NCI-H510A (cell line): ENCODE measurements around the gene CYP4F2.
"Not testable (repeated sequence)": the region's sequence is repeated elsewhere in the genome, so short reads cannot be mapped to it uniquely, and the experiment has no call there.

Source experiments
- DNase-seq: peaks from one replicate; lab custom pipeline; 2025; lab: John Stamatoyannopoulos, UW

Gene CYP4F2

DNA sequence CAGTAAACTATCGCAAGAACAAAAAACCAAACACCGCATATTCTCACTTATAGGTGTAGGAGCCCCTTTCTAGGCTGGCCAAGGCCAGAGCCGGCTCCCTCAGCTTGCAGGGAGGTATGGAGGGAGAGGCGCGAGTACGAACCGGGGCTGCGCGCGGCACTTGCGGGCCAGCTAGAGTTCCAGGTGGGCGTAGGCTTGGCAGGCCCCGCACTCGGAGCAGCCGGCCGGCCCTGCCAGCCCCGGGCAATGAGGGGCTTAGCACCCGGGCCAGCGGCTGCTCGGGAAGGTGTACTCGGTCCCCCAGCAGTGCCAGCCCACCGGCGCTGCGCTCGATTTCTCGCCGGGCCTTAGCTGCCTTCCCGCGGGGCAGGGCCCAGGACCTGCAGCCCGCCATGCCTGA is 1.7 kb upstream of the CYP4F2 start:
- DNase-seq = not testable (repeated sequence)

DNA sequence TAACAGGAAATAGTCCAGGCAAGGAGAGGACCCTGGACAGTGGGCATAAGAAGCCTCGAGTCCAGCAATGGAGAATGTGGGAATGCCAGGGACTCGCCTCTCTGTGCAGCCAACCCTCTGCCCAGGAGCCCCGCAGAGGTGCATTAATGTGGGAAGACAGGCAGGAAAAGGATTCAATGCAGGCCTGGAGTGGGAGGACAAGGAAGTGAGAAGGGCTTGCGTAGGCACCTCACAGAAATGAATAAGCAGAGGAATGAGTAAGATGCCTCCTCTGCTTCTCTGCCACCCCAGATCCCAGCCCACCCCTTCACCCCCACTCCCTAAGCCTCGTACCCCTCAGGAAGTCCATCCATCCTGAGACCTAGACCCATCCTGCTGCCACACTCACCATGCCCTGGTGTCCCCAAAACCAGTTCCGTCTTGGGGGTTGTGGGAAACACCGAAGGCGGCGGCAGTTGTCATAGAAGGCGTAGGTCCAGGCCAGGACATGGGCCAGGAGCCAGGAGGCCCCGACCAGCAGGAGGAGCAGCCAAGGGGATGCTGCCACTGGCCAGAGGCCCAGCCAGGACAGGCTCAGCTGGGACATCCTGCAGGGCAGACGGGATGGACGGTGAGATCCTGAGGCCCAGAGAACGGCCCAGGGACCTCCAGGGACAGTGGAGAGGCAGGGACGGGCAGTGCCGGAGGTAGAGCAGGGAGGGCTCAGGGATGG is 692 bp downstream of the CYP4F2 start:
- DNase-seq = no peak

DNA sequence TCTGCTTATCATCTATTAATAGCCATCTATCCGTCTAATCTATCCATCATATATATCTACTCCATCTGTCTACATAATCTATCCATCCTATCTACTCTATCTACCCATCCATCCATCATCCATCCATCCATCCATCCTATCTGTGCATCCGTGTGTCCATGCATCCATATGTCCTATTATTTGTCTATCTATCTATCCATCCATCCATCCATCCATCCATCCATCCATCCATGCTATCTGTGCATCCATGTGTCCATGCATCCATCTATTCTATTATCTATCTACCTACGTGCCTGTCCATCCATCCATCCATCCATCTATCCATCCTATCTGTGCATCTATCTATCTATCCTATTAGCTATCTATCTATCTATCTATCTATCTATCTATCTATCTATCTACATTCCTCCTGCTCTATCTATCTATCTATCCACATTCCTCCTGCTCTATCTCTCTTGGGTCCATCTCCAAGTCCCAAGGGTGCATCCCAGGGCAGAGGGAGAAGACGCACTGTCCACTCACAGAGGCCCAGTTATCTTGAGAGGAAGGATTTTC is 1.9 kb downstream of the CYP4F2 start:
- DNase-seq = no peak

DNA sequence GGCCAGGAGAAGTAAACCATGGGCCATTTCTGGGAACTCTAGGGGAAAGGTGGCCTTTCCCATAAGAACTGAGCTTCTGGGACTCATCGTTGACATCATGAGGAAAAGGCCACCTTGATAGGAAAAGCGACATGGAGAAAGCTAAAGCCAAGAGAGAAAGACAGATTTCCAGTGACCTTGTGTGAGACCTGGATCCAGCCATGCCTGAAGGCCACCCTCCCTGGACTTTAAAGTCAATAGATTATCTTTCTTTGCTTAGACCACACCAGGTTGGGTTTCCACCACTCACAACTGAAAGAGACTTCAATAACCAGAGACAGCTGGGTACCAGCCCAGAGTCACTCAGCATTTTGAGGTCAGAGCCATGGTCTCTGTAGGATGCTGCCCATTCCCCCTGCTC is 3.5 kb downstream of the CYP4F2 start:
- DNase-seq = no peak

DNA sequence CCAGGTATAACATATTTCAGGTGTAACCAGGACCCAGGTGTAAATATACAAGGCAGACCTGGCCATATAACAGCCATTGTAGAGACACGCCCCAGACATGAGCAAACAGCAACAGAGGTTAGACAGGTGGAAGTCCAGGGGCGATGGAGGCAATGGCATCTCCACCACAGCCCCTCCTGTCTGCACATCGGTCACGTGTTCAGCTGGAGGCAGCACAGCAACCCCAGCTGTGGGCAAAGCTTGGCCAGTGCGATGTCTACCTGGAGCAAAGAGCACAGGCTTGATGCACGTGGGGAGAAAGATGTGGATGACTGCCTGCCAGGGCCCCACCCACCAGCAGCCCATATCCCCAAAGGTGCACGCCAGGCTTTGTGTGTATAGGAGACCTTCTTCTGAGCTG is 4.4 kb downstream of the CYP4F2 start:
- DNase-seq = no peak

DNA sequence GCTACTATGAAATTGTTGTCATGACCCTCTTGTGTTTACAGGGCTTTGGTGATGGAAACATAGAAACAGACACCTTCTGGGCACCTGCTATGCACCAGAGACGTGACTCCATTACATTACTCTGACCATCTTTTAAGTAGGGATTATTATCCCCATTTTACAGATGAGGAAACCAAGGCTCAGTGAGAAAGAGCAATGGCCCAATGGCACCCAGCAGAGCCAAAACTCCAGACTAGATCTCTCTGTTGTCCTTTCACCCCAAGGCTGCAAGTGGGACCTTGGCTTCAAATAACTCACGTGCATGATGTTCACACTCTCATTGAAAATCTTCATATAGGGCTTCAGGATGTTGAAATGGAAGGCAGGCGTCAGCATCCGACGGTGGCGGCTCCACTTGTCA is 5.9 kb downstream of the CYP4F2 start:
- DNase-seq = no peak

DNA sequence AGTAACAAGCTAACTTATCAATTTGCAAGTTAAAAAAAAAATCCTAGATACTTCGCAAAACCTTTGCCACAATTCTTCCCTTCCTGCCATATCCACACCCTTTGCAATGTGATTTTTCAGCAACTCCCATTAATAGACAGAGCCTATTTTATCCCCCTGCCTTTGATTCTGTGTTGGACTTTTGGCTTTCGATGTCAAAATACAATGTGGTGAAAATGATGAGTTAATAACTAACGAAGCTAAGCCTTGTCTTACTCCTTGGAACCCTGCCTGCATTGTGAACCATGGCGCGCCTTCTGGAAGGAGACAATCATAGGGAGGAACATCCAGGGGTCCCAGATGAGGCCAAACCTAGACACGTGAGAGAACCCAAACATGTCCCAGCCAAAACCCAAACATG is 6.4 kb downstream of the CYP4F2 start:
- DNase-seq = no peak

DNA sequence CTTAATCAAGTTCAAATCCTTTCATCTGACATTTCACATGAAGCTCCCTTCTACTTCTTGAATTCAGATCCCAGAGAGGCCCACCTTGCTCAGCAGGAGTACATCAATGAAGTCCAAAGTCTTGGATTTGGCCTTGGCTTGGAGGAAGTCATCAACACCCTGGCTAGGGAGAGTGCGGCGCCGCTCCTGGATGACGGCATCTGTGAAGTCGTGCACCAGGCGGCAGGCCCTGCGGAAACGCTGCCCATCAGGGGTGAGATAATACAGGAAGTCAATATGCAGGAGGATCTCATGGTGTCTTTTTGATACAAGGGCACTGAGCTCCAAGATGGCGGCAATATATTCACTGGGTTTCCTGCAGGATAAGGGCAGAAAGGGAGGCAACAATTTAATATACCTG is 8.5 kb downstream of the CYP4F2 start:
- not testable (repeated sequence) for DNase-seq

DNA sequence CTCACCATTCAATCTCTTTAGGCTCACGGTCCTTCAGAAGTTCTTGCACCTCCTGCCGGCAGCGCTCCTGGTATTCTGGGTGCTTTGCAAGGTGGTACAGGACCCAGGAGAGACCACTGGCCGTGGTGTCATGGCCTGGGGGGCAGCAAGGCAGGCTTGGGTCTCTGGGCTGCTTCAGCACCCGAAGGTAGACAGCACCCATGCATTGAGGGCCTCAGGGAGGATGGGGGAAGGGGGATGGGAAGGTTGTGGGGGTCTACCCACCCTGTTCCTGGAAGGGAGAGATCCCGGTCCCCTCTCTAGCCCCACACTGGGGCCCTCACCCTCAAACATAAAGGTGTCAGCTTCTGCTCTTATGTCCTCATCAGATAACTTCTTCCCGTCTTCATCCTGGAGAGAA is 12.0 kb downstream of the CYP4F2 start:
- no peak for DNase-seq

DNA sequence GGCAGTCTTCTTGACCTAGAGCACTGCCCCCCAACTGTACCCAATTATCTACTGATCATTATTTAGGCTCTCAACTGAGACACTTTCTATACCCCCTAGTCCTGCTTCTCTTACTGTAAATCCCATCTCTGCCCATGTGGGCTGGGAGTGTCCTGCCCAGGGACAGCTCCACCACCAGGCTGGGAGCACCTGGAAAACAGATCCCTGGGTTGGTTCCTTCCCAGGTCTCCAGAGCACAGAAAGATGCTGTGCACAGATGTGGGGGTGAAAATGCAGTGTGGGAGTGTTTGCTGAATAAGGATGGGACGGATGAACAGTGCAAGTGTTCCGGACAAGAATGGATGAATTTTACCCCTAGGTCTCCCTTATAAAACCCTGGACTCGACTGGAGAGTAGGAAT is 12.7 kb downstream of the CYP4F2 start:
- no peak for DNase-seq

DNA sequence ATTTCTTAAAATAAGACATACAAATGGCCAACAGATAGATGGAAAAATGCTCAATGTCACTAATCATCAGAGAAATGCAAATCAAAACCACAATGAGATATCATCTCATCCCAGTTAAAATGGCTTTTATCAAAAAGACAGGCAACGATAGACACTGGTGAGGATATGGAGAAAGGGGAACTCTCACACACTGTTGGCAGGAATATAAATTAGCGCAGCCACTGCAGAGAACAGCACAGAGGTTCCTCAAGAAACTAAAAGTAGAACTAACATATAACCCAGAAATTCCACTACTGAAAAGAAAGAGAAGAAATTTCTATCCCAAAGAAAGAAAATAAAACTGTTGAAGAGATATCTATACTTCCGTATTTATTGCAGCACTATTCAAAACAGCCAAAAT is 14.5 kb downstream of the CYP4F2 start:
- DNase-seq = not testable (repeated sequence)

DNA sequence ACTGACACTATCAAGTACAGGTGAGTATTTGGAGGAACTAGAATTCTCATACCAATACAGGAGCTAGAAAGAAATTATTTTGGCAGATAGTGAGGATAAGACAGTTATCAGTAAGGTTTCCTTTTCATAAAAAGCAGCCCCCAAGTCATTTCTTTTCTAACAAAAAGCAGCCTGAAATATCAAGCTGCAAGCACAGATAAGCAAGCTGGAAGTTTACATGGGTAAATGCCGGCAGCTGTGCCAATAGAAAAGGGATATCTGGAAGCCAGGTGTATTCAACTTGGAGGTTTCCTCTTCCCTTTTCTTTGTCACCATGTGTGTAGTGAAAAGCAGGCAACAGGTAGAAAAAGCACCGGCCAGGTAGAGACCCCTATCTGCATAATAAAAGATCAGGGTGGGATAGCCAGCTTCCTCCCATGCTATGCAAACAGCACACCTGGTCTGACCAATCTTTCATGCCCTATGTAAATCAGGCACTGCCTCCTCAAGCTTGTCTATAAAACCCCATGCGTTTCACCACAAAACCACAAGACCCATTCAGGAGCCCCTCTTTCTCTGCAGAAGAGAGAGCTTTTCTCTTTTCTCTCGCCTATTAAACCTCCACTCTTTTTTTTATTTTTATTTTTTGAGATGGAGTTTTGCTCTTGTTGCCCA is 22.9 kb downstream of the CYP4F2 start:
- DNase-seq = no peak

DNA sequence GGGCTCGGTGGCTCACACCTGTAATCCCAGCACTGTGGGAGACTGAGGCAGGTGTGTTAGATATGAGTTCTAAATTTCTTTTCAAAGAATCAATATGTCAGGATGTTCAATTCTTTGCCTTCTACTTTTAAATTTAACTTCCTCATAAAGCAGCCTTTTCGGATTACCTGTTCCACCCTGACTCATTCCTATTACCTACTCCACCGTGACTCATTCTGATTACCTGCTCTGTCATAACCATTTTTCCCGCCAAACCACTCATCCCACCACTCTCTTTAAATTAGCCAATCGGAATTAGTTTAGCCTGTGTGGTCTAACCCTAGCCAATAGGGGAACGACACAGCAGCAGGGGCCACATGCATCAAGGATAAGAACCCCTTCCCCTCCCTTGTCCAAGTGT is 24.1 kb downstream of the CYP4F2 start:
- not testable (repeated sequence) for DNase-seq

DNA sequence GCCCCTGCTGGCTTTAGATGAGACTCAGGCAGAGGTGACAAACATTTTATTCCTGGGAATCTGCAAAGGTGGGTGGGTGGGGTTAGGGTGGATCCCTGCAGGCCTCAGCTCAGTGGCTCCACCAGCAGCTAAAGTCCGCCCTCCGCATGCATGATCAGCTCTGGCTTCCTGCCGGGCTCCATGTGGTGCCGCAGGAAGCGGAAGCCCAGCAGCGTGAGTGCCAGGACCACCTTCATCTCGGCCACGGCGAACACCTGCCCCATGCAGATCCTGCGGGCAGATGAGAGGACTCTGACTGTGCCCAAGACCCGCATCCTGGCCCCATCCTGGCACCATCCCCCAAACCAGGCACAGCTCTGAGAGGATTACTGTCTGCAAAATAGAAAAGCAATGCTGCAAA is 26.3 kb downstream of the CYP4F2 start:
- no peak for DNase-seq

DNA sequence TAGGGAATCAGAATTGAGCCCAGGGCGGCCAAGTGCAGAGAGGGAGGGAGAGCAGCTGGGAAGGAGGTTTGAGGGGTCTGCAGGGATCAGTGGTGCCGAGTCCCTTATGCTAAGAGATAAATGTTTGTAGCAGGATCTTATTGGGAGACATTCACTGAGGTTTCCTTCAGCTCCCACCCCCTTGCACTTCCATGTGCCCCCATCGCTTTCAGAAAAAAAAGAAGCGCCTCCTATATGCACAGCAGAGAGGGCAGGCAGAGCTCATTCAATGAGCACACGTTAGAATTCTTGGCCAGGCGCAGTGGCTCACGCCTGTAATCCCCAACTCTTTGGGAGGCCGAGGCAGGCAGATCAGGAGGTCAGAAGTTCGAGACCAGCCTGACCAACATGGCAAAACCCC is 28.0 kb downstream of the CYP4F2 start:
- DNase-seq = no peak

DNA sequence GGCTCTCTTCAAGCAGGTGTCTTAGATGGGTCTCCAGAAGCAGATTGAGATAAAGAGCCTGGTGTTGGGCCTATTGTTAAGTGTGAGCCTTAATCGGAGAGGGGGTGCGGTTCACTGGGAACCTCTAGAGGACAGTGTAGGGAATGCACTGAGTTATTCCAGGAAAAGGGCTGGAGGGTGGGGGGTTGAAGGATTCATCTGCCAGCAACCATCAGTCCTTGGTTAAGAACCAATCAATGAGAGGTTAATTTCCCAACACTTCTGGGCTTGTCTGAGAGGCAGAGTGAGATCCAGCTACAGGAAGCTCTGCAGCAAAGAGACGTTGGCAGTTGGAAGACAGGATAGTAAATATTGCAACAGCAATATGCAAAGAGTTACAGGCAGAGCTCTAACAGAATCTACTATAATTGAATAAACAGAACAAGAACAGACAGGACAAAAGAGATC is 28.7 kb downstream of the CYP4F2 start:
- DNase-seq = no peak

DNA sequence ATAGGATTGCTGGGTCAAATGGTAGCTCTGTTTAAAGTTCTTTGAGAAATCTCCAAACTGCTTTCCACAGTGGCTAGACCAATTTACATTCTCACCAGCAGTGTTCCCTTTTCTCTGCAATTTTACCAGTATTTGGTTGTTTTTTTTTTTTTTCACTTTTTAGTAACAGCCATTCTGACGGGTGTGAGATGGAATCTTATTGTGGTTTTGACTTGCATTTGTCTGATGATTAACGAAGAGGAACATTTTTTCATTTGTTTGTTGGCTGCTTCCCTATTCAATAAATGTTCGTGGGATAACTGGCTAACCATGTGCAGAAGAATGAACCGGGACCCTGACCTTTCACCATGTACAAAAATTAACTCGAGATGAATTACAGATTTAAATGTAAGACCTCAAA is 31.2 kb downstream of the CYP4F2 start:
- no peak for DNase-seq

DNA sequence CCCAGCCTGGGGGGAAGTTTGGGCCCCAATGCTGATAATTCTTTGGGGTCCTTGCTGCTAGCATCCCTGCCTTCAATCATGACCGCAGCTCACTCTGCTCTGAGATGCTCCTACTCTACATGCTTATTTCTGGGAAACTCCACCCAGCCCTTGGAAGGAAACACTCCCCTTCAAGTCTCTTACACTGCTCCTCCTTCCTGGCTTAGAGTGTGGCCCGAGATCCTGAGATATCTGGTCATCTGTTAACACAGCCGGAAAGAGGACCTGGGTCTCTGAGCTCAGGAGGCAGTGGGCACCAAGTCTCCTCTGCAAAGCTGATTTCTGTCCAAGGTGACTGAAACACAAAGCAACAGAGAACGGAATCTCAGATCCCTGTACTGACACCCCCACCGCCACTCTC is 33.0 kb downstream of the CYP4F2 start:
- no peak for DNase-seq

DNA sequence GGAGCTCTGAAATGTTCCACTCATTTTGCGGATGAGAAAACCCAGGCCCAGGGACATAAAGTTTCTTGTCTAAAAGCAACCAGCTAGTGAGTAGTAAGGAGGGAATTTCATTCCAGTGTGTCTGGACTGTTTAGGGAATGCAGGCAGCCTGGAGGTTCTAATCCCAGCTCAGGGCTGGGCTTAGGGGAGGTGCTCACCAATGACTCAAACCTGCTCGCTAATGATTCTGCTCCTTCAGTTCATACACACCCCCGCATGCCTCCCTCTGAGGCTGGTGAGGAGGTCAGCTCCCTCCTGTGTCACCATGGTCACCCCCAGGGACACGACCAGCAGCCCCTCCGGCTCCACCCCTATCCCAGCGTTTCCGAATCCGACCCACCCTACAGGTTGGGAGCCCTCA is 34.6 kb downstream of the CYP4F2 start:
- no peak for DNase-seq

DNA sequence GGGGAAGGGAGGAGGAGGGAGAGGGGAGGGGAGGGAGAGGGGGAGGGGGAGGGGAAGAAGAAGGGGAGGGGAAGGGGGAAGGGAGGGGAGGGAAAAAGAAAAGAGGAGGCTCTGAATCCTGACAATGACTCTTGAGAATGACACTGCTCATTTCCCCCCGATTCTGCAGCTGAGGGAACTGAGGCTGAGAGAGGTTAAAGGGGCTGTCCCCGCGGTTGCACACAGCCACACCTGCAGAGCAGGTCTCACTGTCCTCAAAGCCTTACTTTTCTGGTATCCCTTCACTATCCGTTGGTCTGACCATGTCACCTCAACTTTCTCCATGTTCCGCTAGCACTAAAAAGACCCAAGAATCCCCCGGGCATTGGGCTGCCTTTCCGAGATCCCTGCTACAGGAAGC is 35.4 kb downstream of the CYP4F2 start:
- DNase-seq = no peak

DNA sequence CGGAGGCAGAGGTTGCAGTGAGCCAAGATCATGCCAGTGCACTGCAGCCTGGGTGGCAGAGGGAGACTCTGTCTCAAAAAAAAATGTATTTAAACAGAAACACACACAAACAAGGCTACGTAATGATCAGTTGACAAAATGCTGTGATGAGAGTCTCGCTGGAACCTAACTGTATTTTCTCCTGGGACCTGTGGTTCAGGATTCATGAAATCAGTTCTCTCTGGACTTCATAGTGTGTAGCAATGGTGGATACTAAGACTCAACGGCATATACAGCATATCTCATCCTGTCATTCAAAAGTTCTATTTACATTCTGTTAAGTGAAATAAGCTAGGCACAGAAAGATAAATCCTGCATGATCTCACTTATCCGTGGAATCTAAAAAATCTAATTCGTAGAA is 37.4 kb downstream of the CYP4F2 start:
- DNase-seq = no peak

DNA sequence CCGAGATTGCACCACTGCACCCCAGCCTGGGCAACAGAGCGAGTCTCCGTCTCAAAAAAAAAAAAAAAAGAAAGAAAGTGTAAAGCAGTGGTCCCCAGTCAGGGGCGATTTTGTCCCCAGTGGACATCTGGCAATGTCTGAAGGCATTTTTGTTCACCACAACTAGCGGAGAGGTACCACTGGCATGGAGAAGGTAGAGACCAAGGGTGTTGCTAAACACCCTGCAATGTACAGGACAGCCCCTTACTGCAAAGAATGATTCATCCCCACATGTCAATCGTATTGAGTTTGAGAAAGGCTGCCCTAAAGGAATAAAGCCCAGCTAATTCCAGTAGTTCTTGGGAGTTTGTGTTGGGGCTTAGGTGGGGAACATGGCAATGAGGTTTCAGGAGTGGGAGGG is 38.7 kb downstream of the CYP4F2 start:
- no peak for DNase-seq

DNA sequence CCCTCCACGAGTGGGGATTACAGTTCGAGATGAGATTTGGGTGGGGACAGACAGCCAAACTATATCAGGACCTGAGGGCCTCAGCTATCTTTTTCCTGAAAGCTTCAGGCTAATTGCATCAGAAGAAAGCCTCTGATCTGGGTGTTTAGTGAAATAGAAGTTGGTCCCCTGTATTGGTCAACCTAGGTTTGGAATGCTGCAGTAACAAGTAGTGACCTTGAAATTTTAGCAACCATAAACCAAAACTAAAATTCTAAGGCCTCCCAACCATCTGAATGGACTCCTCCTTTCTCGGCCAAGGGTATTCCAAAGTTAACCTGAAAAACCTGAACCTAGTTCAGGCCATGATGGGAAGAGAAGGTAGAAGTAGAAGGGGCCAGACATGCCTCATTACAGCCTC is 47.5 kb downstream of the CYP4F2 start:
- no peak for DNase-seq

DNA sequence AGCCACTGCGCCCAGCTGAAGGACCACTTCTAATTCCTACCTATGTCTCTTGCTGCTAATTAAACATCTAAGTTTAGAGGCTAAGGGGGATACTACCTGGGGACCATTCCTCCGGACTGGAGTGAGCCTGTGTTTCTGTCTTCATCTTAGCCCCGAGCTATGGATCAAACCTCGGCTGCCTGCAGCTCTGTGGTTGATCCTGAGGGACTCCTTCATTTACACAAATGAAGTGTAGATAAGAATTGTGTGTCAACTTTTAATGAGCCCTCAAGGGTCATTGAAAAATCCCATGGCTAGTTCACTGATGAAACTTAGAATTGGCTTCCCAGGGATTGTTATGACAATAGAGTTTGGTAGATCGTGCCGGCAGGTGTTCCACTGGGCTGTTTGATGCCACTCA is 51.0 kb downstream of the CYP4F2 start:
- no peak for DNase-seq
